ENCODE results near the gene CHRNB2. TPM values are rescaled to one million over a fixed set of nuclear protein-coding genes. Genes with fewer than 3 reads are reported as not detected.

The CHRNB2 gene
- total and polyA plus RNA-seq, 9 of the 15 experiments (the other 6 are each of a cell fraction or from before 2014, with no cell fraction given), result 0.01 TPM; not detected in 8

DNA sequence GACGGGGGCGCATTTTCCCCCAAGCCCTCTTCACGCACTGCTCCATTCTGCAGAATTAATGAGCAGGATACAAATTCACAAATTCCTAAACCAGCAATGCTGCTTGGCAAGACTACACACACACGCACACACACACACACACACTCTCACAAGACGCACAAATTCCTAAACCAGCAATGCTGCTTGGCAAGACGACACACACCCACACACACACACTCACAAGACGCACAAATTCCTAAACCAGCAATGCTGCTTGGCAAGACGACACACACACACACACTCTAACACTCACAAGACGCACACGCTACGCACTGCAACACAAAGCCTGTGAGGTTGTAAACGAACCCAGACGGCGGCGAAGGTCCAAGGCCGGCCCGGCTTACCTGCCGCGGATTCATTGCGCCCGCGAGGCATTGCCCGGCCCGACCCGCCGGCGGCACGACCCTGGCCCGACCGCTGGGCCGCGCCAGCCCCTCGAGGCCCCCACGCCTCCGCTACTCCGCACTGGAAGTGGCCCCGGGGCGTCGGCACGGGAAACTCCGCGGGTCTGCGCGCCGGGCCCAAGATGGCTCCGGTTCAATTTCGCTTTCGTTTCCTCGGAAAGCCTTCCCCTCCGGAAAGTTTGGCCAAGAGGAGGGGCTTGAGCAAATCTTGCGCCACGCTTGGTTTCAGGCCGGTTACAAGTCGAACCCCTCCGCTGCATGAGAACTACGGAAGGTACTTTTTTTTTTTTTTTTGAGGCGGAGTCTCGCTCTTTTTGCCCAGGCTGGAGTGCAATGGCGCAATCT is 40.2 kb downstream of the CHRNB2 start, which contains the start of gene ADAR (continued):
- TF ChIP-seq, protein P1, sequence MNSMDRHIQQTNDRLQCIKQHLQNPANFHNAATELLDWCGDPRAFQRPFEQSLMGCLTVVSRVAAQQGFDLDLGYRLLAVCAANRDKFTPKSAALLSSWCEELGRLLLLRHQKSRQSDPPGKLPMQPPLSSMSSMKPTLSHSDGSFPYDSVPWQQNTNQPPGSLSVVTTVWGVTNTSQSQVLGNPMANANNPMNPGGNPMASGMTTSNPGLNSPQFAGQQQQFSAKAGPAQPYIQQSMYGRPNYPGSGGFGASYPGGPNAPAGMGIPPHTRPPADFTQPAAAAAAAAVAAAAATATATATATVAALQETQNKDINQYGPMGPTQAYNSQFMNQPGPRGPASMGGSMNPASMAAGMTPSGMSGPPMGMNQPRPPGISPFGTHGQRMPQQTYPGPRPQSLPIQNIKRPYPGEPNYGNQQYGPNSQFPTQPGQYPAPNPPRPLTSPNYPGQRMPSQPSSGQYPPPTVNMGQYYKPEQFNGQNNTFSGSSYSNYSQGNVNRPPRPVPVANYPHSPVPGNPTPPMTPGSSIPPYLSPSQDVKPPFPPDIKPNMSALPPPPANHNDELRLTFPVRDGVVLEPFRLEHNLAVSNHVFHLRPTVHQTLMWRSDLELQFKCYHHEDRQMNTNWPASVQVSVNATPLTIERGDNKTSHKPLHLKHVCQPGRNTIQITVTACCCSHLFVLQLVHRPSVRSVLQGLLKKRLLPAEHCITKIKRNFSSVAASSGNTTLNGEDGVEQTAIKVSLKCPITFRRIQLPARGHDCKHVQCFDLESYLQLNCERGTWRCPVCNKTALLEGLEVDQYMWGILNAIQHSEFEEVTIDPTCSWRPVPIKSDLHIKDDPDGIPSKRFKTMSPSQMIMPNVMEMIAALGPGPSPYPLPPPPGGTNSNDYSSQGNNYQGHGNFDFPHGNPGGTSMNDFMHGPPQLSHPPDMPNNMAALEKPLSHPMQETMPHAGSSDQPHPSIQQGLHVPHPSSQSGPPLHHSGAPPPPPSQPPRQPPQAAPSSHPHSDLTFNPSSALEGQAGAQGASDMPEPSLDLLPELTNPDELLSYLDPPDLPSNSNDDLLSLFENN (IDR thresholded peaks at IDR 0.05; ENCODE audit: low read depth in 2 of 2, low read length in 2 of 2), result no peak
- TF ChIP-seq TCFL5 (CRISPR knock-in tag; conservative IDR thresholded peaks at IDR 0.05) (no peak), ZNF212 (CRISPR knock-in tag; IDR thresholded peaks at IDR 0.05) (no peak), FOXK1 (CRISPR knock-in tag; IDR thresholded peaks at IDR 0.05; ENCODE audit: borderline replicate concordance) (no peak), U2AF2 (optimal IDR thresholded peaks at IDR 0.05; ENCODE audit: low read depth, low read length) (no peak), REST (IDR thresholded peaks at IDR 0.05; ENCODE audit: borderline replicate concordance) (no peak), REST (CRISPR knock-in tag; IDR thresholded peaks at IDR 0.05; ENCODE audit: low read depth) (peak; percentile 60; the same call in 1 of the 2 replicates), NCOA4 (IDR thresholded peaks at IDR 0.05; ENCODE audit: partially characterized antibody) (no peak), POLR2B (IDR thresholded peaks at IDR 0.05; ENCODE audit: low read depth, partially characterized antibody) (no peak)
- TF ChIP-seq, protein P2, sequence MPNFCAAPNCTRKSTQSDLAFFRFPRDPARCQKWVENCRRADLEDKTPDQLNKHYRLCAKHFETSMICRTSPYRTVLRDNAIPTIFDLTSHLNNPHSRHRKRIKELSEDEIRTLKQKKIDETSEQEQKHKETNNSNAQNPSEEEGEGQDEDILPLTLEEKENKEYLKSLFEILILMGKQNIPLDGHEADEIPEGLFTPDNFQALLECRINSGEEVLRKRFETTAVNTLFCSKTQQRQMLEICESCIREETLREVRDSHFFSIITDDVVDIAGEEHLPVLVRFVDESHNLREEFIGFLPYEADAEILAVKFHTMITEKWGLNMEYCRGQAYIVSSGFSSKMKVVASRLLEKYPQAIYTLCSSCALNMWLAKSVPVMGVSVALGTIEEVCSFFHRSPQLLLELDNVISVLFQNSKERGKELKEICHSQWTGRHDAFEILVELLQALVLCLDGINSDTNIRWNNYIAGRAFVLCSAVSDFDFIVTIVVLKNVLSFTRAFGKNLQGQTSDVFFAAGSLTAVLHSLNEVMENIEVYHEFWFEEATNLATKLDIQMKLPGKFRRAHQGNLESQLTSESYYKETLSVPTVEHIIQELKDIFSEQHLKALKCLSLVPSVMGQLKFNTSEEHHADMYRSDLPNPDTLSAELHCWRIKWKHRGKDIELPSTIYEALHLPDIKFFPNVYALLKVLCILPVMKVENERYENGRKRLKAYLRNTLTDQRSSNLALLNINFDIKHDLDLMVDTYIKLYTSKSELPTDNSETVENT (CRISPR knock-in tag; IDR thresholded peaks at IDR 0.05), result no peak
- TF ChIP-seq, protein P3, sequence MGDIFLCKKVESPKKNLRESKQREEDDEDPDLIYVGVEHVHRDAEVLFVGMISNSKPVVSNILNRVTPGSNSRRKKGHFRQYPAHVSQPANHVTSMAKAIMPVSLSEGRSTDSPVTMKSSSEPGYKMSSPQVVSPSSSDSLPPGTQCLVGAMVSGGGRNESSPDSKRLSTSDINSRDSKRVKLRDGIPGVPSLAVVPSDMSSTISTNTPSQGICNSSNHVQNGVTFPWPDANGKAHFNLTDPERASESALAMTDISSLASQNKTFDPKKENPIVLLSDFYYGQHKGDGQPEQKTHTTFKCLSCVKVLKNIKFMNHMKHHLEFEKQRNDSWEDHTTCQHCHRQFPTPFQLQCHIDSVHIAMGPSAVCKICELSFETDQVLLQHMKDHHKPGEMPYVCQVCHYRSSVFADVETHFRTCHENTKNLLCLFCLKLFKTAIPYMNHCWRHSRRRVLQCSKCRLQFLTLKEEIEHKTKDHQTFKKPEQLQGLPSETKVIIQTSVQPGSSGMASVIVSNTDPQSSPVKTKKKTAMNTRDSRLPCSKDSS (IDR thresholded peaks at IDR 0.05; ENCODE audit: low read depth, partially characterized antibody), result no peak
